H1 (cell line): ENCODE data around the gene SULT6B1. TPM values are rescaled to one million over a fixed set of nuclear protein-coding genes. Genes with fewer than 3 reads are reported as not detected.

Experiments
- CHD7 ChIP-seq: fragments of 300-600 bp; sonication (generic); IDR thresholded peaks from 2 replicates; pipeline ENCODE4 v1.7.1; 2012; ENCODE audit warnings: low read length, moderate library complexity, mild to moderate bottlenecking, inconsistent platforms; ENCODE audit not compliant: insufficient replicate concordance
- polyA plus RNA-seq, 7 experiments: library from polyadenylated mRNA; depleted of rRNA in 3 of 7; stranded (reverse) in 5 of 7; unstranded in 2 of 7; fragments of >200 nt in 5 of 7; fragments of 200-250 nt in 2 of 7; gene quantifications; 1 replicate in 5 of 7; 2 replicates in 1 of 7; 4 replicates in 1 of 7; pipeline versions ENCODE4 v1.2.1 to v1.2.3, GENCODE V29; 2011 to 2013; ENCODE audit warnings: missing spikeins in 2 of 7, mixed read lengths in 2 of 7
- total RNA-seq: library from RNA; stranded (reverse); fragmentation: NEBNext Ultra II Directional; extraction: Animal tissue kit (Norgen Biotek cat#: 25700); gene quantifications from 2 replicates; pipeline ENCODE4 v1.2.1, GENCODE V29; 2021

Gene SULT6B1
- total and polyA plus RNA-seq, 2 of the 8 experiments (the other 6 are each of a cell fraction or from before 2014, with no cell fraction given), result not detected

GRCh38 chr2:37226863-37227262, 38.4 kb upstream of the SULT6B1 start (continued):
- TF ChIP-seq CHD7, result no peak
